NCI-H226 (cell line): ENCODE measurements around the gene NUCB2.
"Not testable (repeated sequence)": the region's sequence is repeated elsewhere in the genome, so short reads cannot be mapped to it uniquely, and the experiment has no call there.

Source experiments
- DNase-seq: peaks from one replicate; pipeline ENCODE4 v3.0.0-alpha.2; 2015

The NUCB2 gene

GRCh38 chr11:17276236-17277023, at the start of gene NUCB2:
Gene NUCB2 (plus strand): TSS chr11:17276739. CDS start chr11:17295324, 18,585 bp downstream.
- peak; percentile 98 for DNase-seq

DNA sequence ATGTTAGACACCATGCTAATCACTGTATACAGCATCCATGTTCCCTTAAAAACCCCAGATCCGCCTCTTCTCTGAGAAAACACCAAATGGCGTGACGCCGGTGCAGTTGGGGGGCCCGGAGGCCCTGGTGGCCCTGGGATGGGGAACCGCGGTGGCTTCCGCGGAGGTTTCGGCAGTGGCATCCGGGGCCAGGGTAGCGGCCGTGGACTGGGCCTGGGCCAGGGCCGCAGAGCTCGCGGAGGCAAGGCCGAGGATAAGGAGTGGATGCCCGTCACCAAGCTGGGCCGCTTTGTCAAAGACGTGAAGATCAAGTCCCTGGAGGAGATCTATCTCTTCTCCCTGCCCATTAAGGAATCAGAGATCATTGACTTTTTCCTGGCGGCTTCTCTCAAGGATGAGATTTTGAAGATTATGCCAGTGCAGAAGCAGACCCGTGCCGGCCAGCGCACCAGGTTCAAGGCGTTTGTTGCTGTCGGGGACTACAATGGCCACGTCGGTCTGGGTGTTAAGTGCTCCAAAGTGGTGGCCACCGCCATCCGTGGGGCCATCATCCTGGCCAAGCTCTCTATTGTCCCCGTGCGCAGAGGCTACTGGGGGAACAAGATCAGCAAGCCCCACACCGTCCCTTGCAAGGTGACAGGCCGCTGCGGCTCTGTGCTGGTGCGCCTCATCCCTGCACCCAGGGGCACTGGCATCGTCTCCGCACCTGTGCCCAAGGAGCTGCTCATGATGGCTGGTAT, 48.2 kb upstream of the NUCB2 start:
- not testable (repeated sequence) for DNase-seq

DNA sequence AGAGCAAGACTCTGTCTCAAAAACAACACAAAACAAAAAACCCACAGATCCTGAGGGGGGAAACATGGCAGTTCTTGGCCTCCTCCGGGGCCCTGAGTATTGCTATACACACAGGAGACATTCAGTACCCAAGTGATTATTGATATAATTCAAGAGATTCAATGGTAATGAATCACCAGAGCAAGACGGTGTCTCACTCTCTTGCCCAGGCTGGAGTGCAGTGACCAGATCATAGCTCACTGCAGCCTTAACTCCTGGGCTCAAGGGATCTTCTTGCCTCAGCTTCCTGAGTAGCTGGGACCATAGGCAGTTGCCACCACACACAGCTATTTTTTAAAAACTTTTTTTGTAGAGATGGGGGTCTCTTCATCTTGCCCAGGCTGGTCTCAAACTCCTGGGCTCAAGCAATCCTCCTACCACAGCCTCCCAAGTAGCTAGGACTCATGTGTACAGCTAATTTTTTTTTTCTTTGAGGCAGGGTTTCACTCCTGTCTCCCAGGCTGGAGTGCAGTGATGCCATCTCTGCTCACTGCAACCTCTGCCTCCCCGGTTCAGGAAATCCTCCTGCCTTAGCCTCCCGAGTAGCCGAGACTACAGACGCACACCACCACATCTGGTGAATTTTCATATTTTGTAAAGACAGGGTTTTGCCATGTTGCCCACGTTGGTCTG, 46.9 kb upstream of the NUCB2 start:
- DNase-seq: no peak

DNA sequence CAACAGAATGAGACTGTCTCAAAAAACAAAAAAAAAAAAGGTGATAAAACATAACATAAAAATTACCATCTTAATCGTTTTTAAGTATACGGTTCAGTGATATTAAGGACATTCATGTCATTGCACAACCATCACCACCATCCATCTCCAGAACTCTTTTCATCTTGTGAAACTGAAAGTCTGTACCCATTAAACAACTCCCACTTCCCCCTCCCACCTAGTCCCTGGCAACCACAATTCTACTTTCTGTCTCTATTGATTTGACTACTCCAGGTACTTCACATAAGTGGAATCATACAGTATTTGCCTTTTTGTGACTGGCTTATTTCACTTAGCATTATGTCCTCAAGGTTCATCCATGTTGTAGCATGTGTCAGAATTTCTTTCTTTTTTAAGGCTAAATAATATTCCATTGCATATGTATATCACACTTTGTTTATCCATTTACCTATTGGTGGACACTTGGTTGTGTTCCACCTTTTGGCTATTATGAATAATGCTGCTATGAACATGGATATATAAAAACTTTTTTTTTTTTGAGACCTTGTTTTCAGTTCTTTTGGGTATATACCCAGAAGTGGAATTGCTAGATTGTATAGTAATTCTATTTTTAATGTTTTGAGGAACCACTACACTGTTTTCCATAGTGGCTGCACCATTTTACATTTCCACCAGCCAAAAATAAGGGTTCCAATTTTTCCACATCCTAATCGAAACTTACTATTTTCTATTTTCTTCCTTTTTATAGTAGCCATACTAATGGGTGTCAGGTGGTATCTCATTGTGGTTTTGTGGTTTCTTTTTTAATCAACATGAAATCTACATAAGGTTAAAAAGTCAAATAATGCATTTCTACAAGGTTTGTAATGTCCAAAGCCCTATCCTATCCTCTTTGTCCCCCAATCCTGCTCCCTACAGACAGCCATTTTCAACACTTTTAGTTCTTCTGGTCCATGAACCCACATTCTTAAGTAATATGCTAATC, 45.4 kb upstream of the NUCB2 start:
- DNase-seq: no peak

DNA sequence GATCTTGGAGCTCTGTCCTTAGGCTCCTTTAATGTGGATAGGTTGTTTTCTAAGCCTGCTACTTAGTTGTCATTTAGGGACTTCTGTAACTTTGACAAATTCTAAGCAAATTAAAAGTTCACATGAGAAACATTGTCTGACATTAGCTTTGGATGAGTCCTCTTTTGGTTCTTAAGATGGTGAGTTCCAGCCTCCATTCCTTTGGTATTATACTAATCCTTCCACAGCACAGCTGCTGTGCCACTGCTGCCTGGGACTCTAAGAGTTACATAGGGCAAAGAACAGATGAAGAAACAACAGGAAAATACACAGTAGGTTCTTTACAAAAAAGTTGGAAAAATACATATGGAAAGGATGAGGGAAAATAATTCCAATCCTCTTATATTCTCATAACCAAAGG, 43.4 kb upstream of the NUCB2 start:
- no peak for DNase-seq

GRCh38 chr11:17238377-17238776, 38.2 kb upstream of the NUCB2 start:
- DNase-seq: no peak

- not testable (repeated sequence) for DNase-seq
Observed at GRCh38 chr11:17239927-17240326, 36.6 kb upstream of the NUCB2 start.

DNA sequence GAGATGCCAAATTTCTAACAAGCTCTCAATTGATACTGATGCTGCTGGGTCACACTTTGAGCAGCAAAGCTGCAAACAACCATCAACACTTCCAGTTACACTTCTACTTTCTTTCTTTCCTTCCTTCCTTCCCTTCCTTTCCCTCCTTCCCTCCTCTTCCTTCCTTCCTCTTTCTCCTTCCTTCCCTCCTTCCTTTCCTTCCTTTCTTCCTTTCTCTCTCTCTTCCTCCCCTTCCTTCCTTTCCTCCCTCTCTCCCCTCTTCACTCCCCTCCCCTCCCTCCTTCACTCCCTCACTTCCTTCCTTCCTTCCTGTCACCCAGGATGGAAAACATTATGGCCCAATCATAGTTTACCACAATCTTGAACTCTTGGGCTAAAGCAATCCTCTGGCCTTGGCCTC, 35.8 kb upstream of the NUCB2 start:
- no peak for DNase-seq

- not testable (repeated sequence) for DNase-seq
Observed at GRCh38 chr11:17242954-17243353, 33.6 kb upstream of the NUCB2 start.

GRCh38 chr11:17244046-17244445, 32.5 kb upstream of the NUCB2 start:
- no peak for DNase-seq

GRCh38 chr11:17250561-17251350, 25.8 kb upstream of the NUCB2 start:
- peak; percentile 58 for DNase-seq

GRCh38 chr11:17252704-17253103, 23.8 kb upstream of the NUCB2 start:
- DNase-seq: no peak

GRCh38 chr11:17256512-17256911, 20.0 kb upstream of the NUCB2 start:
- peak; percentile 95 for DNase-seq

- DNase-seq: peak; percentile 87
Observed at GRCh38 chr11:17257196-17257595, 19.3 kb upstream of the NUCB2 start.

DNA sequence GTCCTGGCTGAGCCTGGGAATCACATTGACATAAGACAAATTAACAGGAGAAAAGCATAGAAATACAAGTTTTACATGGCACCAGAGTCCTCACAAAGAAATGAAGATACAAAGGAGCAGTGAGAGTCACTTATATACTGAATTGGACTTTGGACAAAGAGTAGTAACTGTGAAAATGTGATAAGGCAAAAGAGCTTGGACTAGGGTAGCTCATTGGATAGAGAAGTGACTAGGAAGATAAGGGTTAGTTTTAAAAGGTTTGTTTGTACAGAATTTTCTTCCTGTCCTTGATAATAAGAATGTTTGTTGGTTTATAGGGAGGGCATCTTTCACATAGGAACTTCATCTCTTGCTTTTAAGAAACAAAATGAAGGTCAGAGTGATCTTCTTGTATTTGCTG, 17.9 kb upstream of the NUCB2 start:
- DNase-seq: no peak

DNA sequence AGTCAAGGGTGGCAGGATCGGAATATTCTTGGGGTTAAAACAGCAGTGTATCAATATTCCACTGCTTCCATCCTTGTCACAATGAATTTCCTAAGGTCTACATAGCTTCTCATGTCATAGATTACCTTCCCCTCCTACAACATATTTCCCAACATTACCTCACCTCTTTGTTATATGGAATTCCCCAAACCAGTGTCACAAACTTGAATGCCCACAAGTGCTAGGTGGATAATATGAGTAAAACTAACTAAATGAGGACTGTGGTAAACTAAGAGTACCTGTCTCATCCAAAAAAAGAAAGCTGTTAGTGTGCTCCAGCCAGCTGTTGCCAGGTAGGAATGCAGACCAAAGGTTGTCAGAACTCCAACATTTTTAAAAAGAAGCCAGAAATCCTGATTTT, 17.0 kb upstream of the NUCB2 start:
- peak; percentile 55 for DNase-seq

DNA sequence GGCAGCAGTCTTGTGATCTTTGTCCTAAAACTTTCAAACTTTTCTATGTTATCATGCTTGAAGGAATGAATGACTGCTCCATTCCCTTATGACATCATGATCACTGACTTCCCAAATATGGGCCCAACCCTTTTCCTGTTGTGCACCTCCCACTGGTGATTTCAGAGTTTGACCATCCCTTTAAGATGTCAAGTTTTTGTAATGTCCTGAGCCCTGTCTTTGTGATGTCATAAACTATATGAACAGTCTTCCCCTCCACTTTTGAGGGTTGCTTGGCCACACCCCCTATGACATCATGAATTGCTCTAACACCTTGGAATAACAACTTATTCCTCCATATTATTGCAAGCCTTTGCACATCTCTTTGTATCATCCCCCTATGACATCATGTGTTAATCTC, 16.5 kb upstream of the NUCB2 start:
- peak; percentile 48 for DNase-seq

DNA sequence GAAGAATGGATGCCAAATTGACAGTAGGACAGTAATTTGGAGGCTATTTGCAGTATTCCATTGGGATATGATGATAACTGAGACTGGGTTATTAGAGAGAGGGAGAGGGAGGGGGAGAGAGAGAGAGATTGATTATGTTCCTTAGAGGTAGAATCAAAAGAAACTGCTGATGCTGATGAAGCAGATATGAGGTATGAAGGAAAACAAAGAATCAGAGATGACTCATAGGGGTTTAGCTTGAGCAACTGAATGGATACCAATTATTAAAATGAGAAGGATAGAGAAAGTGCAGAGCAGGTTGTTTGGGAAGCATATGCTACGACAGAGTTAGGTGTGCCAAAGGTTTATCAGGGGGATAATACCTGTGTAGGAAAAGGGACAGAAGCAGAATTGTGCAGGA, 12.8 kb upstream of the NUCB2 start:
- DNase-seq: peak; percentile 64

- no peak for DNase-seq
Observed at GRCh38 chr11:17266781-17267180, 9.8 kb upstream of the NUCB2 start.

- peak; percentile 98 for DNase-seq
Observed at GRCh38 chr11:17267576-17267975, 9.0 kb upstream of the NUCB2 start.

DNA sequence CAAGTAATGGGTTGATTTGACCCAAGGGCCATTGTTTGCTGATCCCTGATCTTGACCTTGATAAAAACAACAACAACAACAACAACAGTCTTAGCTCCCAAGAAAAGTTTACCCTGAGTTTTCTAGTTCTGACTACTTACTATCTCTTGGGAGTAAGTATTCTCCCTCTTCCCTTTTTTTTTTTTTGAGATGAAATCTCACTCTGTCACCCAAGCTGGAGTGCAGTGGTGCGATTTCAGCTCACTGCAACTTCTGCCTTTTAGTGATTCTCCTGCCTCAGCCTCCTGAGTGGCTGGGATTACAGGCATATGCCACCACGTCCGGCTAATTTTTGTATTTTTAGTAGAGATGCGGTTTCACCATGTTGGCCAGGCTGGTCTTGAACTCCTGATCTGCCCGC, 8.0 kb upstream of the NUCB2 start:
- DNase-seq: not testable (repeated sequence)

GRCh38 chr11:17268902-17269301, 7.6 kb upstream of the NUCB2 start:
- DNase-seq: no peak
